ENCODE data around the gene PLEKHD1.

DNA sequence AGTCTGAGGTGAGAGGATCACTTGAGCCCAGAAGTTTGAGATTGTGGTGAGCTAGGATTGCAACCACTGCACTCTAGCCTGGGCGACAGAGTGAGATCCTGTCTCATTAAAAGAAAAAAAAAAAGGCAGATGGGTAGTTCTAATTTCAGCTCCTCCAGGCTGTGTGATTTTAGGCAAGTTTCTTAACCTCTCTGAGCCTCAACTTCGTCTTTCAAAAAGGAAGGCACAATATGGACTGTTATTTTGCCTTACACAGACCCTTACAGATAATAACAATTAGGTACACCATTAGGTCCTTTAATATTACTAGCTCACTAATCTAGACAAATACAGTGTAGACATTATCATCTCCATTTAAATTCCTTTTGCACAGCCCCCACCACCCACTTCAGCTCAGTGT is 94.9 kb downstream of the PLEKHD1 start:
- TF ChIP-seq, protein P1, sequence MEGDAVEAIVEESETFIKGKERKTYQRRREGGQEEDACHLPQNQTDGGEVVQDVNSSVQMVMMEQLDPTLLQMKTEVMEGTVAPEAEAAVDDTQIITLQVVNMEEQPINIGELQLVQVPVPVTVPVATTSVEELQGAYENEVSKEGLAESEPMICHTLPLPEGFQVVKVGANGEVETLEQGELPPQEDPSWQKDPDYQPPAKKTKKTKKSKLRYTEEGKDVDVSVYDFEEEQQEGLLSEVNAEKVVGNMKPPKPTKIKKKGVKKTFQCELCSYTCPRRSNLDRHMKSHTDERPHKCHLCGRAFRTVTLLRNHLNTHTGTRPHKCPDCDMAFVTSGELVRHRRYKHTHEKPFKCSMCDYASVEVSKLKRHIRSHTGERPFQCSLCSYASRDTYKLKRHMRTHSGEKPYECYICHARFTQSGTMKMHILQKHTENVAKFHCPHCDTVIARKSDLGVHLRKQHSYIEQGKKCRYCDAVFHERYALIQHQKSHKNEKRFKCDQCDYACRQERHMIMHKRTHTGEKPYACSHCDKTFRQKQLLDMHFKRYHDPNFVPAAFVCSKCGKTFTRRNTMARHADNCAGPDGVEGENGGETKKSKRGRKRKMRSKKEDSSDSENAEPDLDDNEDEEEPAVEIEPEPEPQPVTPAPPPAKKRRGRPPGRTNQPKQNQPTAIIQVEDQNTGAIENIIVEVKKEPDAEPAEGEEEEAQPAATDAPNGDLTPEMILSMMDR (IDR thresholded peaks at IDR 0.05) = no peak
- no peak for TF ChIP-seq POLR2A (IDR thresholded peaks at IDR 0.05)

Measured in esophagus squamous epithelium (tissue), 4 donors.